GM23248 (cell line): Measurements from ENCODE around the gene IL18. TPM values are rescaled to one million over a fixed set of nuclear protein-coding genes. Genes with fewer than 3 reads are reported as not detected.
A peak's percentile ranks its signal among the peaks of the same experiment; 100 is the strongest.

Source experiments
- DNase-seq: peaks from one replicate; pipeline ENCODE4 v3.0.0-alpha.2; 2015
- H2AFZ ChIP-seq: fragments of 200-600 bp; sonication (generic); 2 replicates; pipeline ENCODE4 v1.6.1; 2016; ENCODE audit warnings: antibody characterized with exemption
- H3F3A ChIP-seq: fragments of 200-600 bp; sonication (generic); 2 replicates; pipeline ENCODE4 v1.6.1; 2016; ENCODE audit warnings: mild to moderate bottlenecking, antibody characterized with exemption, mixed run types; ENCODE audit not compliant: insufficient read depth
- H3K27ac ChIP-seq: fragments of 200-600 bp; sonication (generic); 2 replicates; pipeline ENCODE4 v1.5.1; 2016; ENCODE audit warnings: mild to moderate bottlenecking
- H3K27me3 ChIP-seq: fragments of 200-600 bp; sonication (generic); replicated peaks from 2 replicates; pipeline ENCODE4 v1.6.1; 2016; ENCODE audit warnings: mild to moderate bottlenecking; ENCODE audit not compliant: insufficient read depth
- H3K36me3 ChIP-seq: fragments of 200-600 bp; sonication (generic); 2 replicates; pipeline ENCODE4 v1.6.1; 2016; ENCODE audit warnings: low read depth, mild to moderate bottlenecking
- H3K4me1 ChIP-seq: fragments of 200-600 bp; sonication (generic); 2 replicates; pipeline ENCODE4 v1.6.1; 2016; ENCODE audit warnings: mild to moderate bottlenecking; ENCODE audit not compliant: insufficient read depth
- H3K4me2 ChIP-seq: fragments of 200-600 bp; sonication (generic); one replicate; pipeline ENCODE4 v1.6.1; 2016; ENCODE audit warnings: mild to moderate bottlenecking; ENCODE audit not compliant: unreplicated experiment
- H3K4me3 ChIP-seq: fragments of 200-600 bp; sonication (generic); 2 replicates; pipeline ENCODE4 v1.5.1; 2016; ENCODE audit warnings: mild to moderate bottlenecking
- H3K79me2 ChIP-seq: fragments of 200-600 bp; sonication (generic); 2 replicates; pipeline ENCODE4 v1.6.1; 2016; ENCODE audit warnings: mild to moderate bottlenecking; ENCODE audit not compliant: insufficient read depth
- H3K9ac ChIP-seq: fragments of 200-600 bp; sonication (generic); 2 replicates; pipeline ENCODE4 v1.6.1; 2016; ENCODE audit warnings: mild to moderate bottlenecking
- H3K9me2 ChIP-seq: fragments of 200-600 bp; sonication (generic); 2 replicates; pipeline ENCODE4 v1.6.1; 2016; ENCODE audit warnings: mixed run types, mild to moderate bottlenecking, moderate library complexity; ENCODE audit not compliant: insufficient read depth
- H3K9me3 ChIP-seq: fragments of 200-600 bp; sonication (generic); one replicate; pipeline ENCODE4 v1.6.1; 2017; ENCODE audit warnings: low read depth
- H4K20me1 ChIP-seq: fragments of 200-600 bp; sonication (generic); 2 replicates; pipeline ENCODE4 v1.6.0; 2016; ENCODE audit not compliant: insufficient read depth
- EZH2 ChIP-seq: fragments of 200-600 bp; sonication (generic); IDR thresholded peaks from 2 replicates; pipeline ENCODE4 v1.6.1; 2018; ENCODE audit warnings: antibody characterized with exemption, mild to moderate bottlenecking; ENCODE audit not compliant: insufficient read depth, poor library complexity, severe bottlenecking
- EZH2phosphoT487 ChIP-seq: fragments of 200-600 bp; sonication (generic); IDR thresholded peaks from 2 replicates; pipeline ENCODE4 v1.6.1; 2018; ENCODE audit warnings: antibody characterized with exemption, moderate library complexity, mild to moderate bottlenecking, low read depth; ENCODE audit not compliant: insufficient read depth
- WGBS, 2 experiments: methylation state at CpG; one replicate each; pipeline ENCODE4 v1.1.6; 2015 to 2017; ENCODE audit warnings: low lambda C conversion rate in 2 of 2, low coverage in 1 of 2; ENCODE audit errors: missing lambda C conversion rate in 2 of 2; 5-methylcytosine and 5-hydroxymethylcytosine counted together
- in situ Hi-C: fragments of 300-500 bp; cut with MboI; formaldehyde crosslinking; loops from 2 replicates; pipeline ENCODE4 v1.15.0; 2020
- polyA plus RNA-seq: library from polyadenylated mRNA; unstranded; fragments of >200 nt; fragmentation: Nextera tagmentation; extraction: Ambion mirVana; gene quantifications from 2 replicates; pipeline ENCODE4 v1.2.1, GENCODE V29; 2016
- total RNA-seq: library from RNA; depleted of rRNA; stranded (reverse); fragments of >200 nt; shearing (Covaris generic); gene quantifications from 2 replicates; pipeline ENCODE4 v1.2.3, GENCODE V29; 2014

IL18 gene
- total and polyA plus RNA-seq, 2 experiments from 2014 or later, result 51.9 to 62.9 TPM

- peaks cover 3% of the 10 kb centered on the region; the same call in 1 of the 2 replicates for H3K4me1 ChIP-seq
- peak; percentile 80 for DNase-seq
- no peaks in the 10 kb centered on the region for H4K20me1 ChIP-seq
- H3K27ac ChIP-seq, result no peak overlapping the region
- no peaks in the 10 kb centered on the region for H3K9me3 ChIP-seq
- H3K27me3 ChIP-seq, result no peaks in the 10 kb centered on the region
- H3K36me3 ChIP-seq, result no peaks in the 10 kb centered on the region
- WGBS, 2 experiments, result 65 to 69% methylated on average over 6 of the region's 6 CpGs
- H3K9me2 ChIP-seq, result no peaks in the 10 kb centered on the region
- TF ChIP-seq EZH2, result no peak
- TF ChIP-seq EZH2phosphoT487, result no peak
- H3K9ac ChIP-seq, result peak overlapping the region; percentile 23; the same call in 1 of the 2 replicates
- H3K4me2 ChIP-seq, result peak overlapping the region; percentile 52
- H3F3A ChIP-seq, result no peaks in the 10 kb centered on the region
- no peaks in the 10 kb centered on the region for H3K79me2 ChIP-seq
- peak overlapping the region; percentile 34; the same call in 1 of the 2 replicates for H2AFZ ChIP-seq
- in situ Hi-C loops, result no loop called here
- no peak overlapping the region for H3K4me3 ChIP-seq
These were observed 50.1 kb downstream of the IL18 start for GRCh38 chr11:112113539-112114457.

GRCh38 chr11:112106070-112106469 is 57.8 kb downstream of the IL18 start:
- Histone ChIP-seq H3K9me3 (no peaks in the 10 kb centered on the region), H3K36me3 (no peaks in the 10 kb centered on the region), H3K27ac (no peak overlapping the region), H3K79me2 (no peaks in the 10 kb centered on the region), H4K20me1 (no peaks in the 10 kb centered on the region), H3K27me3 (no peaks in the 10 kb centered on the region), H3F3A (no peaks in the 10 kb centered on the region), H3K4me1 (no peaks in the 10 kb centered on the region), H3K4me3 (no peak overlapping the region), H2AFZ (no peak overlapping the region), H3K9ac (no peak overlapping the region), H3K9me2 (no peaks in the 10 kb centered on the region), H3K4me2 (no peak overlapping the region)
- no peak for DNase-seq
- 95 to 99% methylated on average over 8 of the region's 8 CpGs for WGBS, 2 experiments
- no peak for TF ChIP-seq EZH2phosphoT487
- in situ Hi-C loops, result no loop called here

- Histone ChIP-seq H3K9me3 (no peaks in the 10 kb centered on the region), H3K9me2 (no peaks in the 10 kb centered on the region), H3K9ac (no peak overlapping the region), H3K4me2 (no peak overlapping the region), H3K4me1 (no peaks in the 10 kb centered on the region), H3F3A (no peaks in the 10 kb centered on the region), H3K27ac (no peak overlapping the region), H3K36me3 (no peaks in the 10 kb centered on the region), H3K27me3 (no peaks in the 10 kb centered on the region), H3K79me2 (no peaks in the 10 kb centered on the region), H3K4me3 (no peak overlapping the region), H2AFZ (no peak overlapping the region), H4K20me1 (no peaks in the 10 kb centered on the region)
- in situ Hi-C loops, result no loop called here
- TF ChIP-seq EZH2phosphoT487 (no peak), EZH2 (no peak)
- 83 to 84% methylated on average over 6 of the region's 6 CpGs for WGBS, 2 experiments
- no peak for DNase-seq
These were observed 60.4 kb downstream of the IL18 start for GRCh38 chr11:112103446-112103845.

GRCh38 chr11:112100462-112100861 is 63.4 kb downstream of the IL18 start:
- WGBS, 2 experiments, result 49 to 51% methylated on average over 2 of the region's 2 CpGs
- in situ Hi-C loops, result no loop called here

More at GRCh38 chr11:112100462-112100861, 63.4 kb downstream of the IL18 start:
- H3K4me1 ChIP-seq, result no peaks in the 10 kb centered on the region
- DNase-seq, result no peak
- H2AFZ ChIP-seq, result no peak overlapping the region
- H3K9ac ChIP-seq, result no peak overlapping the region
- no peaks in the 10 kb centered on the region for H3K79me2 ChIP-seq
- H4K20me1 ChIP-seq, result no peaks in the 10 kb centered on the region; the same call in 1 of the 2 replicates
- H3K4me3 ChIP-seq, result no peak overlapping the region
- H3F3A ChIP-seq, result no peaks in the 10 kb centered on the region
- no peak overlapping the region for H3K27ac ChIP-seq
- no peaks in the 10 kb centered on the region for H3K9me3 ChIP-seq
- H3K36me3 ChIP-seq, result no peaks in the 10 kb centered on the region
- TF ChIP-seq EZH2phosphoT487 (no peak), EZH2 (no peak)
- no peaks in the 10 kb centered on the region for H3K27me3 ChIP-seq
- no peaks in the 10 kb centered on the region for H3K9me2 ChIP-seq
- H3K4me2 ChIP-seq, result no peak overlapping the region
